Fibroblast of mammary gland (primary cell): ENCODE measurements around the gene DHRSX.
"Not testable (repeated sequence)": the region's sequence is repeated elsewhere in the genome, so short reads cannot be mapped to it uniquely, and the experiment has no call there.

ENCODE experiments used
- DNase-seq: peaks from one replicate; pipeline ENCODE4 v3.0.0-alpha.2; 2010; ENCODE audit warnings: low read depth
- H3K4me3 ChIP-seq: 2 replicates; pipeline ENCODE4 v1.5.1; 2011; ENCODE audit warnings: low read depth, mild to moderate bottlenecking, low read length, moderate library complexity; ENCODE audit not compliant: control insufficient read depth
- CTCF ChIP-seq: conservative IDR thresholded peaks from 2 replicates; pipeline ENCODE4 v1.5.1; 2011; ENCODE audit warnings: low read depth, low read length, inconsistent platforms; ENCODE audit not compliant: control insufficient read depth, insufficient read depth

The DHRSX gene

GRCh38 chrX:2463973-2464676, 36.7 kb downstream of the DHRSX start:
- no peak for TF ChIP-seq CTCF
- H3K4me3 ChIP-seq = no peak overlapping the region
- DNase-seq = no peak

- not testable (repeated sequence) for H3K4me3 ChIP-seq, DNase-seq
Observed at GRCh38 chrX:2463481-2463880, 37.3 kb downstream of the DHRSX start.

- TF ChIP-seq CTCF = no peak
- H3K4me3 ChIP-seq = no peak overlapping the region
- DNase-seq = no peak
Observed at GRCh38 chrX:2462780-2463179, 38.0 kb downstream of the DHRSX start.

GRCh38 chrX:2462074-2462473, 38.7 kb downstream of the DHRSX start:
- no peak for TF ChIP-seq CTCF
- H3K4me3 ChIP-seq = no peak overlapping the region
- no peak for DNase-seq

- TF ChIP-seq CTCF = no peak
- no peak for DNase-seq
- no peak overlapping the region for H3K4me3 ChIP-seq
Observed at GRCh38 chrX:2461711-2462016, 39.1 kb downstream of the DHRSX start.

- not testable (repeated sequence) for DNase-seq, H3K4me3 ChIP-seq
Observed at GRCh38 chrX:2460821-2461710, 39.7 kb downstream of the DHRSX start.

GRCh38 chrX:2460048-2460447, 40.7 kb downstream of the DHRSX start:
- not testable (repeated sequence) for H3K4me3 ChIP-seq, DNase-seq

GRCh38 chrX:2458309-2458708, 42.5 kb downstream of the DHRSX start:
- no peak overlapping the region for H3K4me3 ChIP-seq
- DNase-seq = no peak
- no peak for TF ChIP-seq CTCF
